ENCODE measurements around the gene PPL. TPM values are rescaled to one million over a fixed set of nuclear protein-coding genes. Genes with fewer than 3 reads are reported as not detected.

The PPL gene
- total RNA-seq, 2 donors from 2014 or later: 23.8 to 24.1 TPM

GRCh38 chr16:4859190-4859899 lies 77.6 kb downstream of the PPL start:
- intact Hi-C loops (cut with DNase I): loop anchor here in 1 of 2 donors (10.0 kb wide), 1 partner anchor 75 kb away; the partner anchor contains the start of gene PPL
- DNase-seq (ENCODE audit: low spot score): no peak

GRCh38 chr16:4855804-4856203 lies 81.1 kb downstream of the PPL start:
- no peak for DNase-seq (ENCODE audit: low spot score)
- intact Hi-C loops (cut with DNase I): loop anchor here in 1 of 2 donors (10.0 kb wide), 1 partner anchor 79 kb away; the partner anchor contains the start of gene PPL

- no peak for DNase-seq (ENCODE audit: low spot score)
- intact Hi-C loops (cut with DNase I): loop anchor here in 1 of 2 donors (10.0 kb wide), 1 partner anchor 79 kb away; the partner anchor contains the start of gene PPL
Measured at GRCh38 chr16:4855371-4855770, 81.6 kb downstream of the PPL start.

GRCh38 chr16:4852221-4852872 lies 84.6 kb downstream of the PPL start:
- DNase-seq (ENCODE audit: low spot score): no peak
- intact Hi-C loops (cut with DNase I): loop anchor here in 1 of 2 donors (10.0 kb wide), 1 partner anchor 82 kb away; the partner anchor contains the start of gene PPL

- DNase-seq (ENCODE audit: low spot score): no peak
- intact Hi-C loops (cut with DNase I): loop anchor here in 1 of 2 donors (10.0 kb wide), 1 partner anchor 85 kb away; the partner anchor contains the start of gene PPL
Measured at GRCh38 chr16:4850211-4850610, 86.7 kb downstream of the PPL start.

GRCh38 chr16:4847774-4848587 lies 89.0 kb downstream of the PPL start:
- intact Hi-C loops (cut with DNase I): loop anchor here (5.0 kb wide), 2 partner anchors 89 to 109 kb away; partner anchors contain the start of genes SEC14L5 (in 2 of the 2) and PPL (in 1 of the 2)
- DNase-seq (ENCODE audit: low spot score): peak; percentile 89

GRCh38 chr16:4846901-4847773 lies 89.8 kb downstream of the PPL start, which contains the start of the genes GLYR1 and UBN1:
Gene GLYR1, minus strand, starts transcription at chr16:4847288. Its CDS starts 23 bp downstream, at chr16:4847265.
Gene UBN1, plus strand, starts transcription at chr16:4847481. Its CDS starts 5,437 bp downstream, at chr16:4852918.
- intact Hi-C loops (cut with DNase I): loop anchor here (5.0 kb wide), 2 partner anchors 90 to 110 kb away; partner anchors contain the start of genes SEC14L5 (in 2 of the 2) and PPL (in 1 of the 2)
- peak; percentile 100 for DNase-seq (ENCODE audit: low spot score)

GRCh38 chr16:4846503-4846900 lies 90.4 kb downstream of the PPL start:
- DNase-seq (ENCODE audit: low spot score): peak; percentile 89
- intact Hi-C loops (cut with DNase I): loop anchor here (5.0 kb wide), 2 partner anchors 91 to 111 kb away; partner anchors contain the start of genes SEC14L5 (in 2 of the 2) and PPL (in 1 of the 2)

- no peak for DNase-seq (ENCODE audit: low spot score)
- intact Hi-C loops (cut with DNase I): no loop called here
Measured at GRCh38 chr16:4840984-4841383, 96.0 kb downstream of the PPL start.

- intact Hi-C loops (cut with DNase I): no loop called here
- DNase-seq (ENCODE audit: low spot score): no peak
Measured at GRCh38 chr16:4839942-4840341, 97.0 kb downstream of the PPL start.

- intact Hi-C loops (cut with DNase I): no loop called here
- DNase-seq (ENCODE audit: low spot score): no peak
Measured at GRCh38 chr16:4837733-4838501, 99.0 kb downstream of the PPL start.

- DNase-seq (ENCODE audit: low spot score): no peak
- intact Hi-C loops (cut with DNase I): no loop called here
Measured at GRCh38 chr16:4836727-4837126, 100.2 kb downstream of the PPL start.

- intact Hi-C loops (cut with DNase I): no loop called here
- DNase-seq (ENCODE audit: low spot score): no peak
Measured at GRCh38 chr16:4833584-4833983, 103.4 kb downstream of the PPL start.

- no peak for DNase-seq (ENCODE audit: low spot score)
- intact Hi-C loops (cut with DNase I): no loop called here
Measured at GRCh38 chr16:4832698-4833343, 104.1 kb downstream of the PPL start.
